Upper lobe of right lung (tissue), 1 donor: ENCODE results near the gene METTL16. TPM values are rescaled to one million over a fixed set of nuclear protein-coding genes. Genes with fewer than 3 reads are reported as not detected.
"Not testable (repeated sequence)": the region's sequence is repeated elsewhere in the genome, so short reads cannot be mapped to it uniquely, and the experiment has no call there.

Experiments
- ATAC-seq: fragments of 200-7000 bp; cut with Tn5 transposase; one replicate; pipeline ENCODE4 v1.9.1; 2020; ENCODE audit warnings: mild to moderate bottlenecking, moderate library complexity
- DNase-seq: peaks from one replicate; pipeline ENCODE4 v3.0.0-alpha.2; 2020
- H3K27ac ChIP-seq: fragments of 200-600 bp; one replicate; pipeline ENCODE4 v1.8.0; 2022
- H3K27me3 ChIP-seq: fragments of 200-600 bp; one replicate; pipeline ENCODE4 v1.8.0; 2022; ENCODE audit warnings: mild to moderate bottlenecking
- H3K36me3 ChIP-seq: fragments of 200-600 bp; one replicate; pipeline ENCODE4 v1.8.0; 2022
- H3K4me1 ChIP-seq: fragments of 200-600 bp; one replicate; pipeline ENCODE4 v1.8.0; 2022
- H3K4me3 ChIP-seq: fragments of 200-600 bp; one replicate; pipeline ENCODE4 v1.8.0; 2022; ENCODE audit warnings: mild to moderate bottlenecking
- H3K9me3 ChIP-seq: fragments of 200-600 bp; one replicate; pipeline ENCODE4 v1.8.0; 2022
- CTCF ChIP-seq: fragments of 200-600 bp; IDR thresholded peaks from one replicate; pipeline ENCODE4 v1.8.0; 2022; ENCODE audit warnings: antibody characterized with exemption
- intact Hi-C: fragments of 100-400 bp; cut with DNase I; formaldehyde crosslinking; loops from one replicate; pipeline ENCODE4 v1.11.0; 2022
- total RNA-seq: library from RNA; stranded (reverse); fragmentation: NEBNext Ultra II Directional; extraction: Animal tissue kit (Norgen Biotek cat#: 25700); gene quantifications from one replicate; pipeline ENCODE4 v1.2.1, GENCODE V29; 2021
- donor health status: DM: no; HTN: yes; CAD: no; lungs with severe emphysema.

METTL16 gene
- total RNA-seq, 1 donor from 2014 or later, result 30.0 TPM

GRCh38 chr17:2547176-2547575 is 35.5 kb upstream of the METTL16 start:
- Histone ChIP-seq H3K4me3 (no peak overlapping the region), H3K27ac (no peak overlapping the region), H3K36me3 (no peaks in the 10 kb centered on the region), H3K4me1 (no peaks in the 10 kb centered on the region), H3K27me3 (no peaks in the 10 kb centered on the region), H3K9me3 (no peaks in the 10 kb centered on the region)
- ATAC-seq (no peak), DNase-seq (no peak)
- intact Hi-C loops, result no loop called here
- no peak for TF ChIP-seq CTCF

DNA sequence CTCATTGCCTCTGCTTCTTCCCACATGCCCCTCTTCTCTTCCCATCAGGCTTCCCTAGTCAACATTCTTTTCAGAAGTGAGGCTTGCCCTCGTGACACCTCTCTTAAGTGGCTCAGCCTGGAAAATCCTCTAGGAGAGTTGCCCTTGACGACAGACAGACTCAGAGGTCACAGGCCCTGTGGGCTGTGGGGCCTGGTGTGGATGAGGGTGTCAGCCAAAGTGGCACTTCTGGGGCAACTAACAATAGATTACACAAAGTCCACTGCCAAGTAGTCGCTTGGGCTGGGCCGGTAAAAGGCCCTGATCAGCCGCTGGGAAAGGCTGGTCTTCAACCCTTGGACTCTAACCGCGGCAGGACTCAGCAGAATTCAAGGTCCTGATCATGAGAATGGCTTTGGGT is 33.7 kb upstream of the METTL16 start:
- DNase-seq, result peak; percentile 80

GRCh38 chr17:2542456-2542855 is 30.8 kb upstream of the METTL16 start:
- Histone ChIP-seq H3K4me3 (no peak overlapping the region), H3K27ac (no peak overlapping the region), H3K9me3 (no peaks in the 10 kb centered on the region), H3K36me3 (no peaks in the 10 kb centered on the region), H3K27me3 (no peaks in the 10 kb centered on the region), H3K4me1 (no peaks in the 10 kb centered on the region)
- intact Hi-C loops, result no loop called here
- ATAC-seq, result peak; percentile 43
- no peak for TF ChIP-seq CTCF
- DNase-seq, result no peak

More for the DNA sequence above, 33.7 kb upstream of the METTL16 start:
- ATAC-seq, result peak; percentile 85
- Histone ChIP-seq H3K36me3 (no peaks in the 10 kb centered on the region), H3K9me3 (no peaks in the 10 kb centered on the region), H3K27me3 (no peaks in the 10 kb centered on the region), H3K4me1 (no peaks in the 10 kb centered on the region), H3K27ac (peak overlapping the region; percentile 14), H3K4me3 (no peak overlapping the region)
- TF ChIP-seq CTCF, result no peak
- intact Hi-C loops, result no loop called here

DNA sequence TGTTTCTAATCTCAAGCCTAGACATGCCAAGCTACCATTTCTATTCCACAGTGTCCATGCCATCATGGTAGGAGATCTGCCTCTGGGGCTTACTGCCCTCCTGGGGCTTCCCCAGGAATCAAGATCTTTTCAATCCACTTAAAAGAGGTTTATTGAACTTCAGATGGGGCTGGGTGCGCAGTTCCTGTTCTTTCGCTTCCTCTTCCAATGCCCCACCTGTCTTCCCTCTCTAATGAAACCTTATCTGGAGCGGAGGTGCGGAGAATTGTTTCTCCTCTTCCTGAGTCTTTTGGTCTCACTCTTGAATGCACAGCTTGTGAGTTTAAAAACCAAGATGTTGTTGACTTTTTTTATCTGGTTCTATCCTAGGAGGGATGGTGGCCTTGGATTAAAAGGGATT is 30.4 kb upstream of the METTL16 start:
- intact Hi-C loops, result no loop called here
- no peak for TF ChIP-seq CTCF
- Histone ChIP-seq H3K36me3 (no peaks in the 10 kb centered on the region), H3K27ac (no peak overlapping the region), H3K27me3 (no peaks in the 10 kb centered on the region), H3K9me3 (no peaks in the 10 kb centered on the region), H3K4me3 (no peak overlapping the region), H3K4me1 (no peaks in the 10 kb centered on the region)
- DNase-seq (no peak), ATAC-seq (no peak)

GRCh38 chr17:2537579-2537978 is 25.9 kb upstream of the METTL16 start:
- H3K9me3 ChIP-seq, H3K4me3 ChIP-seq, intact Hi-C loops, H3K27me3 ChIP-seq, ATAC-seq, H3K27ac ChIP-seq, DNase-seq, H3K36me3 ChIP-seq, H3K4me1 ChIP-seq: not testable (repeated sequence)

GRCh38 chr17:2532146-2532720 is 20.5 kb upstream of the METTL16 start:
- Histone ChIP-seq H3K9me3 (no peaks in the 10 kb centered on the region), H3K4me3 (no peak overlapping the region), H3K4me1 (no peaks in the 10 kb centered on the region), H3K27ac (no peak overlapping the region), H3K36me3 (no peaks in the 10 kb centered on the region), H3K27me3 (no peaks in the 10 kb centered on the region)
- no peak for DNase-seq
- no peak for ATAC-seq
- intact Hi-C loops, result no loop called here
- no peak for TF ChIP-seq CTCF

GRCh38 chr17:2531243-2531954 is 19.7 kb upstream of the METTL16 start:
- H3K27ac ChIP-seq, intact Hi-C loops: not testable (repeated sequence)

GRCh38 chr17:2521775-2522410 is 10.2 kb upstream of the METTL16 start:
- H3K9me3 ChIP-seq, intact Hi-C loops, H3K36me3 ChIP-seq, H3K27me3 ChIP-seq, H3K4me1 ChIP-seq, H3K4me3 ChIP-seq: not testable (repeated sequence)
- peak overlapping the region; percentile 9 for H3K27ac ChIP-seq
- ATAC-seq, result peak; percentile 53
- peak; percentile 71 for DNase-seq

More at GRCh38 chr17:2531243-2531954, 19.7 kb upstream of the METTL16 start:
- not testable (repeated sequence) for H3K4me3 ChIP-seq, H3K9me3 ChIP-seq, H3K27me3 ChIP-seq, DNase-seq, H3K4me1 ChIP-seq, ATAC-seq, H3K36me3 ChIP-seq
